ENCODE measurements around the gene SOD1. TPM values are rescaled to one million over a fixed set of nuclear protein-coding genes. Genes with fewer than 3 reads are reported as not detected.
A peak's percentile ranks its signal among the peaks of the same experiment; 100 is the strongest.
"Not testable (repeated sequence)": the region's sequence is repeated elsewhere in the genome, so short reads cannot be mapped to it uniquely, and the experiment has no call there.

The SOD1 gene
- total RNA-seq, 2 donors from 2014 or later: 320 to 322 TPM

GRCh38 chr21:31629972-31630711 is 29.4 kb upstream of the SOD1 start:
- H3K27ac ChIP-seq: no peak overlapping the region
- intact Hi-C loops (cut with DNase I): no loop called here

GRCh38 chr21:31631881-31632280 is 27.6 kb upstream of the SOD1 start:
- H3K4me1 ChIP-seq; H3K9me3 ChIP-seq; H3K36me3 ChIP-seq; H3K9ac ChIP-seq (ENCODE audit: low read depth in 2 of 2, low read length in 2 of 2); H3K4me3 ChIP-seq; intact Hi-C loops (cut with DNase I); H3K27me3 ChIP-seq; H3K27ac ChIP-seq; DNase-seq: not testable (repeated sequence)

More at GRCh38 chr21:31629972-31630711, 29.4 kb upstream of the SOD1 start:
- Histone ChIP-seq H3K36me3 (no peaks in the 10 kb centered on the region), H3K4me1 (no peaks in the 10 kb centered on the region), H3K9ac (ENCODE audit: low read depth in 2 of 2, low read length in 2 of 2) (no peak overlapping the region), H3K27me3 (no peaks in the 10 kb centered on the region), H3K9me3 (no peaks in the 10 kb centered on the region), H3K4me3 (no peak overlapping the region)
- DNase-seq: no peak
- no peak for TF ChIP-seq CTCF (IDR thresholded peaks at IDR 0.05)

GRCh38 chr21:31634993-31635392 is 24.5 kb upstream of the SOD1 start:
- intact Hi-C loops (cut with DNase I): no loop called here
- Histone ChIP-seq H3K4me1 (no peaks in the 10 kb centered on the region), H3K36me3 (no peaks in the 10 kb centered on the region), H3K27me3 (no peaks in the 10 kb centered on the region), H3K9me3 (no peaks in the 10 kb centered on the region), H3K9ac (ENCODE audit: low read depth in 2 of 2, low read length in 2 of 2) (no peak overlapping the region), H3K4me3 (no peak overlapping the region), H3K27ac (no peak overlapping the region)
- no peak for TF ChIP-seq CTCF (IDR thresholded peaks at IDR 0.05)
- DNase-seq: no peak

GRCh38 chr21:31636874-31637273 is 22.6 kb upstream of the SOD1 start:
- no peaks in the 10 kb centered on the region for H3K4me1 ChIP-seq
- no peak overlapping the region for H3K4me3 ChIP-seq
- intact Hi-C loops (cut with DNase I): no loop called here
- no peaks in the 10 kb centered on the region for H3K36me3 ChIP-seq
- no peak for DNase-seq
- no peak overlapping the region for H3K27ac ChIP-seq
- H3K9ac ChIP-seq (ENCODE audit: low read depth in 2 of 2, low read length in 2 of 2): no peak overlapping the region
- no peak for TF ChIP-seq CTCF (IDR thresholded peaks at IDR 0.05)
- no peaks in the 10 kb centered on the region for H3K9me3 ChIP-seq
- H3K27me3 ChIP-seq: no peaks in the 10 kb centered on the region

- H3K9ac ChIP-seq (ENCODE audit: low read depth in 2 of 2, low read length in 2 of 2): no peak overlapping the region
- DNase-seq: no peak
- H3K27ac ChIP-seq: no peak overlapping the region
- no peak for TF ChIP-seq CTCF (IDR thresholded peaks at IDR 0.05)
- no peaks in the 10 kb centered on the region for H3K4me1 ChIP-seq
- H3K36me3 ChIP-seq: no peaks in the 10 kb centered on the region
- intact Hi-C loops (cut with DNase I): no loop called here
- H3K4me3 ChIP-seq: no peak overlapping the region
- H3K9me3 ChIP-seq: no peaks in the 10 kb centered on the region
- H3K27me3 ChIP-seq: no peaks in the 10 kb centered on the region
Observed at GRCh38 chr21:31641416-31641922, 18.0 kb upstream of the SOD1 start.

GRCh38 chr21:31644643-31645042 is 14.8 kb upstream of the SOD1 start:
- H3K27me3 ChIP-seq: no peaks in the 10 kb centered on the region
- no peak overlapping the region for H3K9ac ChIP-seq (ENCODE audit: low read depth in 2 of 2, low read length in 2 of 2)
- H3K36me3 ChIP-seq: no peaks in the 10 kb centered on the region
- TF ChIP-seq CTCF (IDR thresholded peaks at IDR 0.05): no peak
- H3K4me3 ChIP-seq: no peak overlapping the region
- DNase-seq: peak; percentile 52
- no peaks in the 10 kb centered on the region for H3K4me1 ChIP-seq
- H3K9me3 ChIP-seq: no peaks in the 10 kb centered on the region
- intact Hi-C loops (cut with DNase I): no loop called here
- peak overlapping the region; percentile 68 for H3K27ac ChIP-seq

Data from colonic mucosa (tissue), 4 donors.